Psoas muscle (tissue), 8 donors: ENCODE measurements around the gene VWA7. TPM values are rescaled to one million over a fixed set of nuclear protein-coding genes. Genes with fewer than 3 reads are reported as not detected.
A peak's percentile ranks its signal among the peaks of the same experiment; 100 is the strongest.
"Not testable (repeated sequence)": the region's sequence is repeated elsewhere in the genome, so short reads cannot be mapped to it uniquely, and the experiment has no call there.

ENCODE experiments used
- ATAC-seq, 4 donors: fragments of 200-7000 bp; cut with Tn5 transposase; one replicate each; pipeline ENCODE4 v1.9.1; 2020; ENCODE audit warnings: moderate library complexity in 3 of 4, mild to moderate bottlenecking in 2 of 4
- DNase-seq, 2 donors: peaks; one replicate each; pipeline ENCODE4 v3.0.0-alpha.2; 2020
- H3K27ac ChIP-seq: fragments of 200-600 bp; one replicate; pipeline ENCODE4 v1.8.0; 2022
- H3K27me3 ChIP-seq, 3 donors: fragments of 200-600 bp in 1 of 3; one replicate each; pipeline versions ENCODE4 v1.6.1 to v1.8.0; 2013 to 2022; ENCODE audit warnings: low read length in 2 of 3, mild to moderate bottlenecking in 2 of 3, moderate library complexity in 1 of 3; ENCODE audit not compliant: insufficient read depth in 3 of 3
- H3K36me3 ChIP-seq, 2 donors: fragments of 200-600 bp in 1 of 2; one replicate each; pipeline versions ENCODE4 v1.6.1 to v1.8.0; 2013 to 2022; ENCODE audit warnings: low read depth in 1 of 2, mild to moderate bottlenecking in 1 of 2, moderate library complexity in 1 of 2; ENCODE audit not compliant: insufficient read depth in 1 of 2
- H3K4me1 ChIP-seq: fragments of 200-600 bp; one replicate; pipeline ENCODE4 v1.8.0; 2022
- H3K4me3 ChIP-seq: fragments of 200-600 bp; one replicate; pipeline ENCODE4 v1.8.0; 2022; ENCODE audit warnings: mild to moderate bottlenecking
- H3K9me3 ChIP-seq: fragments of 200-600 bp; one replicate; pipeline ENCODE4 v1.8.0; 2022
- WGBS, 3 donors: extraction: QIAGEN DNeasy Blood & Tissue Kit; methylation state at CpG; one replicate each; pipeline versions ENCODE4 v1.1.6 to v1.1.7; 2013; 5-methylcytosine and 5-hydroxymethylcytosine counted together
- intact Hi-C, 2 donors: fragments of 100-400 bp; cut with DNase I; formaldehyde crosslinking; loops; one replicate each; pipeline versions ENCODE4 v1.11.0 to v1.14.2; 2022
- polyA plus RNA-seq, 3 donors: library from polyadenylated mRNA; stranded (reverse); fragments of 200-250 nt; gene quantifications; one replicate each; pipeline ENCODE4 v1.2.3, GENCODE V29; 2013
- total RNA-seq, 4 donors: library from RNA; stranded (reverse); fragmentation: NEBNext Ultra II Directional in 2 of 4; extraction: Animal tissue kit (Norgen Biotek cat#: 25700) in 2 of 4; gene quantifications; one replicate each; pipeline versions ENCODE4 v1.2.1 to v1.2.4, GENCODE V29; 2021 to 2023
- TF ChIP-seq, protein P1 (sequence below): fragments of 200-600 bp; IDR thresholded peaks from one replicate; pipeline ENCODE4 v1.8.0; 2022; ENCODE audit warnings: antibody characterized with exemption
- donor health status: healthy with polysubstance abuse.
- donor health status: DM: no; HTN: no; CAD: no; lungs with moderate emphysema.
- donor health status: Bipolar disorder and iron deficiency.
- donor health status: healthy.
- donor health status: DM: yes; HTN: yes; CAD: no.
- donor health status: DM: no; HTN: no; CAD: no.
- donor health status: DM: no; HTN: no; CAD: no.
- donor health status: DM: yes; HTN: yes; CAD: no.

VWA7 gene
- total and polyA plus RNA-seq, 7 donors, result 0.76 to 8.0 (median 5.2) TPM

- 0 to 1% (median 0%) methylated on average over 54 to 56 of the region's 56 CpGs for WGBS, 3 donors
- Histone ChIP-seq H3K9me3 (no peaks in the 10 kb centered on the region), H3K27me3 (no peaks in the 10 kb centered on the region), H3K4me1 (peaks cover 26% of the 10 kb centered on the region), H3K4me3 (peak within 1 kb of the TSS; percentile 76), H3K36me3 (peaks cover 0 to 1% of the 10 kb centered on the region in 2 donors), H3K27ac (peak within 1 kb of the TSS; percentile 88)
- intact Hi-C loops, result loop anchor here in 1 of 2 donors (10.0 kb wide), 1 partner anchor 1160 kb away; no protein-coding TSS in a partner anchor
- ATAC-seq, result peak; percentile 77 to 85 (median 80)
- TF ChIP-seq, protein P1, sequence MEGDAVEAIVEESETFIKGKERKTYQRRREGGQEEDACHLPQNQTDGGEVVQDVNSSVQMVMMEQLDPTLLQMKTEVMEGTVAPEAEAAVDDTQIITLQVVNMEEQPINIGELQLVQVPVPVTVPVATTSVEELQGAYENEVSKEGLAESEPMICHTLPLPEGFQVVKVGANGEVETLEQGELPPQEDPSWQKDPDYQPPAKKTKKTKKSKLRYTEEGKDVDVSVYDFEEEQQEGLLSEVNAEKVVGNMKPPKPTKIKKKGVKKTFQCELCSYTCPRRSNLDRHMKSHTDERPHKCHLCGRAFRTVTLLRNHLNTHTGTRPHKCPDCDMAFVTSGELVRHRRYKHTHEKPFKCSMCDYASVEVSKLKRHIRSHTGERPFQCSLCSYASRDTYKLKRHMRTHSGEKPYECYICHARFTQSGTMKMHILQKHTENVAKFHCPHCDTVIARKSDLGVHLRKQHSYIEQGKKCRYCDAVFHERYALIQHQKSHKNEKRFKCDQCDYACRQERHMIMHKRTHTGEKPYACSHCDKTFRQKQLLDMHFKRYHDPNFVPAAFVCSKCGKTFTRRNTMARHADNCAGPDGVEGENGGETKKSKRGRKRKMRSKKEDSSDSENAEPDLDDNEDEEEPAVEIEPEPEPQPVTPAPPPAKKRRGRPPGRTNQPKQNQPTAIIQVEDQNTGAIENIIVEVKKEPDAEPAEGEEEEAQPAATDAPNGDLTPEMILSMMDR, result no peak
- DNase-seq, result peak; percentile 94 to 98
Measured at GRCh38 chr6:31815025-31815838, 38.1 kb upstream of the VWA7 start, which contains the start of the genes HSPA1A and HSPA1L. Gene HSPA1A (plus strand): TSS chr6:31815543. CDS start chr6:31815757, 214 bp downstream. Gene HSPA1L (minus strand): TSS chr6:31815283. CDS start chr6:31811972, 3,311 bp downstream.

- Histone ChIP-seq H3K27me3 (no peaks in the 10 kb centered on the region), H3K36me3 (peaks cover 0 to 7% of the 10 kb centered on the region in 2 donors), H3K4me1 (peaks cover 21% of the 10 kb centered on the region), H3K27ac (peak overlapping the region; percentile 88), H3K4me3 (peak overlapping the region; percentile 76), H3K9me3 (no peaks in the 10 kb centered on the region)
- TF ChIP-seq, protein P1, result no peak
- WGBS, 3 donors, result 0% methylated on average over 13 of the region's 13 CpGs
- ATAC-seq, result peak; percentile 74 to 82 (median 78)
- peak; percentile 95 to 97 for DNase-seq
- intact Hi-C loops, result loop anchor here in 1 of 2 donors (10.0 kb wide), 1 partner anchor 1160 kb away; no protein-coding TSS in a partner anchor
Measured at GRCh38 chr6:31814677-31815024, 37.5 kb upstream of the VWA7 start.

- peak overlapping the region; percentile 88 for H3K27ac ChIP-seq
- H3K36me3 ChIP-seq, result peaks cover 0 to 8% of the 10 kb centered on the region in 2 donors
- DNase-seq, result no peak
- no peaks in the 10 kb centered on the region for H3K27me3 ChIP-seq
- no peak for ATAC-seq
- H3K4me3 ChIP-seq, result peak overlapping the region; percentile 76
- TF ChIP-seq, protein P1, result no peak
- WGBS, 3 donors, result 96 to 99% (median 97%) methylated on average over 7 of the region's 7 CpGs
- intact Hi-C loops, result loop anchor here in 1 of 2 donors (10.0 kb wide), 1 partner anchor 1161 kb away; no protein-coding TSS in a partner anchor
- peaks cover 14% of the 10 kb centered on the region for H3K4me1 ChIP-seq
- H3K9me3 ChIP-seq, result no peaks in the 10 kb centered on the region
Measured at GRCh38 chr6:31813465-31813849, 36.3 kb upstream of the VWA7 start.

DNA sequence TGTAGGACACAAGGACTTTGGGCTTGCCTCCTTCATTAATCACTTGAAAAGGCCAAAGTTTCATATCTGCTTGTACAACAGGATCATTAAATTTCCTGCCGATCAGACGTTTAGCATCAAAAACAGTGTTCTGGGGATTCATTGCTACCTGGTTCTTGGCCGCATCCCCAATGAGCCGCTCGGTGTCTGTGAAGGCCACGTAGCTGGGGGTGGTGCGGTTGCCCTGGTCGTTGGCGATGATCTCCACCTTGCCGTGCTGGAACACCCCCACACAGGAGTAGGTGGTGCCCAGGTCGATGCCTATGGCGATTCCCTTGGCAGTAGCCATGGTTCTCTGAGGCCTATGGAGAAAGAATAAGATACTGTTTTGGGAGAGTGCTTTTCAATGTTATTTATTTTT, 34.5 kb upstream of the VWA7 start:
- H3K27ac ChIP-seq, result no peak overlapping the region
- H3K27me3 ChIP-seq, result no peaks in the 10 kb centered on the region
- DNase-seq (no peak), ATAC-seq (no peak)
- peaks cover 0 to 8% of the 10 kb centered on the region in 2 donors for H3K36me3 ChIP-seq
- H3K9me3 ChIP-seq, result no peaks in the 10 kb centered on the region
- peaks cover 17% of the 10 kb centered on the region for H3K4me1 ChIP-seq
- TF ChIP-seq, protein P1, result no peak
- no peak overlapping the region for H3K4me3 ChIP-seq
- WGBS, 3 donors, result 92 to 94% (median 93%) methylated on average over 12 of the region's 12 CpGs
- intact Hi-C loops, result loop anchor here in 1 of 2 donors (10.0 kb wide), 1 partner anchor 1163 kb away; no protein-coding TSS in a partner anchor

DNA sequence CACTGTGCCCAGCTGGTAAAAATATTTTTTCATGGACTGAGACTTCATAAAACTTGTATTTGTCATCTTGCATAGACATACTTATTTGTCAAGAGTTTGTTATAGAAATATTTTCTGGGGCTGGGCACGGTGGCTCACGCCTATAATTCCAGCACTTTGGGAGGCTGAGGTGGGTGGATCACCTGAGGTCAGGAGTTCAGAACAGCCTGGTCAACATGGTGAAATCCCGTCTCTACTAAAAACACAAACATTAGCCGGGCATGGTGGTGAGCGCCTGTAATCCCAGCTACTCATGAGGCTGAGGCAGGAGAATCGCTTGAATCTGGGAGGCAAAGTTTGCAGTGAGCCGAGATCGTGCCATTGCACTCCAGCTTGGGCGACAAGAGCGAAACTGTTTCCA, 31.5 kb upstream of the VWA7 start:
- 90% methylated on average over 10 of the region's 10 CpGs for WGBS, 3 donors
- H3K27me3 ChIP-seq, H3K9me3 ChIP-seq, ATAC-seq, intact Hi-C loops, H3K4me3 ChIP-seq, DNase-seq, H3K27ac ChIP-seq: not testable (repeated sequence)
- H3K4me1 ChIP-seq, result peaks cover 21% of the 10 kb centered on the region
- H3K36me3 ChIP-seq, result peaks cover 0 to 17% of the 10 kb centered on the region in 2 donors
